Peyer's patch (tissue), 4 donors: Measurements from ENCODE around the gene NKX6-2.

ENCODE experiments used
- POLR2A ChIP-seq, 2 donors: fragments of 450-650 bp; IDR thresholded peaks; one replicate each; pipeline ENCODE4 v1.5.1; 2017; ENCODE audit warnings: antibody characterized with exemption in 2 of 2, mild to moderate bottlenecking in 2 of 2, moderate library complexity in 2 of 2
- TF ChIP-seq, protein P1 (sequence below), 6 experiments: fragments of 450-650 bp in 4 of 6; fragments of 200-600 bp in 2 of 6; sonication (generic) in 1 of 6; IDR thresholded peaks; one replicate each; pipeline ENCODE4 v1.5.1; 2017 to 2019; ENCODE audit warnings: antibody characterized with exemption in 6 of 6, mild to moderate bottlenecking in 3 of 6, moderate library complexity in 1 of 6

GRCh38 chr10:132774902-132775863 is 10.8 kb downstream of the NKX6-2 start:
- TF ChIP-seq, protein P1, sequence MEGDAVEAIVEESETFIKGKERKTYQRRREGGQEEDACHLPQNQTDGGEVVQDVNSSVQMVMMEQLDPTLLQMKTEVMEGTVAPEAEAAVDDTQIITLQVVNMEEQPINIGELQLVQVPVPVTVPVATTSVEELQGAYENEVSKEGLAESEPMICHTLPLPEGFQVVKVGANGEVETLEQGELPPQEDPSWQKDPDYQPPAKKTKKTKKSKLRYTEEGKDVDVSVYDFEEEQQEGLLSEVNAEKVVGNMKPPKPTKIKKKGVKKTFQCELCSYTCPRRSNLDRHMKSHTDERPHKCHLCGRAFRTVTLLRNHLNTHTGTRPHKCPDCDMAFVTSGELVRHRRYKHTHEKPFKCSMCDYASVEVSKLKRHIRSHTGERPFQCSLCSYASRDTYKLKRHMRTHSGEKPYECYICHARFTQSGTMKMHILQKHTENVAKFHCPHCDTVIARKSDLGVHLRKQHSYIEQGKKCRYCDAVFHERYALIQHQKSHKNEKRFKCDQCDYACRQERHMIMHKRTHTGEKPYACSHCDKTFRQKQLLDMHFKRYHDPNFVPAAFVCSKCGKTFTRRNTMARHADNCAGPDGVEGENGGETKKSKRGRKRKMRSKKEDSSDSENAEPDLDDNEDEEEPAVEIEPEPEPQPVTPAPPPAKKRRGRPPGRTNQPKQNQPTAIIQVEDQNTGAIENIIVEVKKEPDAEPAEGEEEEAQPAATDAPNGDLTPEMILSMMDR (IDR thresholded peaks at IDR 0.05), result no peak
- no peak for TF ChIP-seq POLR2A (IDR thresholded peaks at IDR 0.05)
